ENCODE data around the gene CCDC80.
"Not testable (repeated sequence)": the region's sequence is repeated elsewhere in the genome, so short reads cannot be mapped to it uniquely, and the experiment has no call there.

The CCDC80 gene

DNA sequence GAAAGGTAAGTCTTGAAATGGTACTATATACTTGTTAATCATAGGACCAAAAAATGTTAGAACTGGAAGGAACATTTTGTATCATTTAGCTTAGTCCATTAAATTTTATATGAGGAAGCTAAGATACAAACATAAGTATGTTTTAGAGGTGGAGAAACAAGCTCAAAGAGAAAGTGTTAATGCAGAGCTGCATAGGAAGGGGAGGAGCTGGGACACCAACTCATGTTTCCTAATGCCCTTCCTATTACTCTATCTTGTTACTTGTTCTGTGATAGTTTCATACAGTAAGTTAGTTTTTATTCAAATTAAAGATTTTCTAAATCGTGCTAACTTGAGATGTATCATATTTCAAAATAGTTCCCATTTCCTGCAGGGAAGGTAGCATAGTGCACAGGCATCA lies 71.7 kb downstream of the CCDC80 start:
- TF ChIP-seq, protein P1, sequence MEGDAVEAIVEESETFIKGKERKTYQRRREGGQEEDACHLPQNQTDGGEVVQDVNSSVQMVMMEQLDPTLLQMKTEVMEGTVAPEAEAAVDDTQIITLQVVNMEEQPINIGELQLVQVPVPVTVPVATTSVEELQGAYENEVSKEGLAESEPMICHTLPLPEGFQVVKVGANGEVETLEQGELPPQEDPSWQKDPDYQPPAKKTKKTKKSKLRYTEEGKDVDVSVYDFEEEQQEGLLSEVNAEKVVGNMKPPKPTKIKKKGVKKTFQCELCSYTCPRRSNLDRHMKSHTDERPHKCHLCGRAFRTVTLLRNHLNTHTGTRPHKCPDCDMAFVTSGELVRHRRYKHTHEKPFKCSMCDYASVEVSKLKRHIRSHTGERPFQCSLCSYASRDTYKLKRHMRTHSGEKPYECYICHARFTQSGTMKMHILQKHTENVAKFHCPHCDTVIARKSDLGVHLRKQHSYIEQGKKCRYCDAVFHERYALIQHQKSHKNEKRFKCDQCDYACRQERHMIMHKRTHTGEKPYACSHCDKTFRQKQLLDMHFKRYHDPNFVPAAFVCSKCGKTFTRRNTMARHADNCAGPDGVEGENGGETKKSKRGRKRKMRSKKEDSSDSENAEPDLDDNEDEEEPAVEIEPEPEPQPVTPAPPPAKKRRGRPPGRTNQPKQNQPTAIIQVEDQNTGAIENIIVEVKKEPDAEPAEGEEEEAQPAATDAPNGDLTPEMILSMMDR (IDR thresholded peaks at IDR 0.05; ENCODE audit: low read depth, low read length), result no peak
- Histone ChIP-seq H3K4me1 (no peaks in the 10 kb centered on the region), H3K9me3 (no peaks in the 10 kb centered on the region), H3K4me3 (ENCODE audit: low read depth, low read length) (no peak overlapping the region), H3K36me3 (no peaks in the 10 kb centered on the region; the same call in none of the 2 replicates), H3K27me3 (no peaks in the 10 kb centered on the region)
- no peak for DNase-seq

DNA sequence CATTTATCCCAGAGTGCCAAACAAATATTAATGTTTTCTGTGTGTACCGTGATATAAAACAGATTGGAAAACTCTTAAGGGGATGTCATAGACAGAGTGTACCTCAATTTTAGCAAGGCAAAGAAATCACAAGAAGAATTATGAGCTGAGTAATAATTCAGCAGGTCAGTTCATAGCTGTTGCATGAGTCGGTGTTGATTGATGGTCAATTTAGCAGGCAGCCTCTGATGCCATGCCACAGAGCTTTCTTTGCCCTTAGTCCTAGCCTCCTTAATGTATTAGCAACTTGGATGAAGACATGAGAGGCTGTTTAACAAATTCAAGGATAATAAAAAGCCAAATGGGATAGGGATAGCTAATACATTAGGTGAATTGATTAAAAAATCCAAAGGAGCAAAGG lies 72.3 kb downstream of the CCDC80 start:
- TF ChIP-seq, protein P1 (IDR thresholded peaks at IDR 0.05; ENCODE audit: low read depth, low read length), result no peak
- Histone ChIP-seq H3K4me1 (no peaks in the 10 kb centered on the region), H3K9me3 (no peaks in the 10 kb centered on the region), H3K4me3 (ENCODE audit: low read depth, low read length) (no peak overlapping the region), H3K36me3 (no peaks in the 10 kb centered on the region; the same call in 1 of the 2 replicates), H3K27me3 (no peaks in the 10 kb centered on the region)
- DNase-seq, result no peak

DNA sequence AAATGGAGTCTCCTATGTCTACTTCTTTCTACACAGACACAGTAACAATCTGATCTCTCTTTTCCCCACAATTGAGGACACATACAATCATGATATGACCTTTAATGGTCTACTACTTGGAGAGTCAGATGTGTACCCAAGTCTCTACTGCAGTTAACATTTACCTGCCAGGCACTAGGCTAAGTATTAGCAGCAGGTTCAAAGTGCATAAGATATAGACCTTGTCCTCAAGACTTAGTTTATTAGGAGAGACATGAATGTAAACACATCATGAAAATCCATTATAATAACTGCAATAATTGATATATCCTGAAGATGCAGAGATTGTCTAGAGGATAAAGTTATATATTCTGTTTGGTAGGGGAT lies 76.0 kb downstream of the CCDC80 start:
- Histone ChIP-seq H3K36me3 (no peaks in the 10 kb centered on the region; the same call in 1 of the 2 replicates), H3K4me1 (no peaks in the 10 kb centered on the region), H3K27me3 (no peaks in the 10 kb centered on the region), H3K4me3 (ENCODE audit: low read depth, low read length) (no peak overlapping the region), H3K9me3 (no peaks in the 10 kb centered on the region)
- TF ChIP-seq, protein P1 (IDR thresholded peaks at IDR 0.05; ENCODE audit: low read depth, low read length), result no peak
- DNase-seq, result no peak

DNA sequence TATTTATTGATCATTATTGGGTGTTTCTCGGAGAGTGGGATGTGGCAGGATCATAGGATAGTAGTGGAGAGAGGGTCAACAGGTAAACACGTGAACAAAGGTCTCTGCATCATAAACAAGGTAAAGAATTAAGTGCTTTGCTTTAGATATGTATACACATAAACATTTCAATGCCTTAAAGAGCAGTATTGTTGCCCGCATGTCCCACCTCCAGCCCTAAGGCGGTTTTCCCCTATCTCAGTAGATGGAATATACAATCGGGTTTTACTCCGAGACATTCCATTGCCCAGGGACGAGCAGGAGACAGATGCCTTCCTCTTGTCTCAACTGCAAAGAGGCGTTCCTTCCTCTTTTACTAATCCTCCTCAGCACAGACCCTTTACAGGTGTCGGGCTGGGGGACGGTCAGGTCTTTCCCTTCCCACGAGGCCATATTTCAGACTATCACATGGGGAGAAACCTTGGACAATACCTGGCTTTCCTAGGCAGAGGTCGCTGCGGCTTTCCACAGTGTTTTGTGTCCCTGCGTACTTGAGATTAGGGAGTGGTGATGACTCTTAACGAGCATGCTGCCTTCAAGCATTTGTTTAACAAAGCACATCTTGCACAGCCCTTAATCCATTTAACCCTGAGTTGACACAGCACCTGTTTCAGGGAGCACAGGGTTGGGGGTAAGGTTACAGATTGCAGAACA lies 76.5 kb downstream of the CCDC80 start:
- H3K27me3 ChIP-seq; H3K9me3 ChIP-seq; H3K4me1 ChIP-seq; DNase-seq; H3K36me3 ChIP-seq; H3K4me3 ChIP-seq (ENCODE audit: low read depth, low read length): not testable (repeated sequence)

DNA sequence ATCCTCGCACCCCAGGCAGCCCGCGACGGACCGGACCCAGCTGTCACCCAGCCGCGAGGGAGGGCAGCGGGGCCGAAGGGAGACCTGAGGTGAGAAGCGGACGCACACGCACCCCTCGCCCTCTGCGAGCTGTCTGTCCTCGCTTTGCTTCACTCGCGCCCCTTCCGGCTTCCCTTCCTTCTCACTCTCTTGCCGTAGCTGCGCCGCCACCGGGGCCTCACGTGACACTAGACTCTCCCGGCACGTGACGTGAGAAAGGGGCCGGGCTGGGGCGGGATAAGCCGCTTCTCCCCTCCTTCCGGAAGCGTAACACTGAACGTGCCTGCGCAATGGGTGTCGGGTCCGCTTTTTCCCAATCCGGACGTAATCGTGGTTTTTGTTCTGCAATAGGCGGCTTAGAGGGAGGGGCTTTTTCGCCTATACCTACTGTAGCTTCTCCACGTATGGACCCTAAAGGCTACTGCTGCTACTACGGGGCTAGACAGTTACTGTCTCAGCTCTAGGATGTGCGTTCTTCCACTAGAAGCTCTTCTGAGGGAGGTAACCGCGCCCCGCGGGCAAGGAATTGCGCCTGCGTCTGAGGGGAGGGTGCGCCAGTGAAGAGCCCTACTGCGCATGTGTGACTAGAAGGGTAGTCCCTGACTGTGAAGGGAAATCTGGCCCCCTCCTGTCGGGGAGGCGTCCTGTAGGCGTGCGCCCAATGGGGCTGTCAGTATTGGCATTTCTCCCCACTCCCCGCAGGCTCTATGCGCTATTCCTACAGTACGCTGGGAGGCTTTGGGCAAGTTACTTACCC lies 79.0 kb downstream of the CCDC80 start, which contains the start of the genes ATG3 and SLC35A5:
Gene ATG3, minus strand, starts transcription at position 229 of the 796 bp plus-strand sequence. CDS start 434 bp downstream, outside the sequence.
Gene SLC35A5, plus strand, starts transcription at position 312 of the 796 bp plus-strand sequence. CDS start 1,359 bp downstream, outside the sequence.
- H3K4me1 ChIP-seq, result no peaks in the 10 kb centered on the region
- no peaks in the 10 kb centered on the region for H3K27me3 ChIP-seq
- H3K36me3 ChIP-seq, result no peaks in the 10 kb centered on the region
- TF ChIP-seq, protein P1 (IDR thresholded peaks at IDR 0.05; ENCODE audit: low read depth, low read length), result no peak
- H3K9me3 ChIP-seq, result no peaks in the 10 kb centered on the region
- peak within 1 kb of the TSS; percentile 82 for H3K4me3 ChIP-seq (ENCODE audit: low read depth, low read length)
- peak; percentile 98 for DNase-seq

DNA sequence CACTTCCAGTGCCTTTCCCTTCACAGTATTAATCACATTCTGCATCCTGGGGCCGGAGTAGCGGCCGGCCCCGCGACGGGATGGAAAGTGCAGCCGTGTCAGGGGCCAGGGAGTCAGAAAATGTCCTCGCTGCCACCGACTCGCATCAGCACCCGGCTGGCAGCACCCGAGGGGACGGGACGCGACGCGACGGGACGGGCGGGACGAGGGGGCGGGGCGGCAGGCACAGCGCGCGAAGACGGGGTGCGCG lies 79.5 kb downstream of the CCDC80 start:
- Histone ChIP-seq H3K36me3 (no peaks in the 10 kb centered on the region), H3K4me1 (no peaks in the 10 kb centered on the region), H3K27me3 (no peaks in the 10 kb centered on the region), H3K9me3 (no peaks in the 10 kb centered on the region), H3K4me3 (ENCODE audit: low read depth, low read length) (peak overlapping the region; percentile 82)
- TF ChIP-seq, protein P1 (IDR thresholded peaks at IDR 0.05; ENCODE audit: low read depth, low read length), result no peak
- DNase-seq, result no peak

All from BE2C (cell line).